ENCODE results near the gene MTA1.

Gene MTA1

GRCh38 chr14:105419195-105420091 lies at the start of gene MTA1:
TSS of gene MTA1 (plus strand) at chr14:105419827. CDS start at chr14:105420036, 209 bp downstream.
- Histone ChIP-seq H3K27ac (ENCODE audit: low read depth in 2 of 2, low read length in 2 of 2) (peak within 1 kb of the TSS in 1 of 2 donors; percentile 43), H3K9me3 (ENCODE audit: control insufficient read depth in 2 of 2, low read length in 2 of 2) (no peaks in the 10 kb centered on the region), H3K4me1 (ENCODE audit: control insufficient read depth in 2 of 2, insufficient read depth in 2 of 2, low read length in 2 of 2) (peaks cover 26% of the 10 kb centered on the region in 2 donors)

GRCh38 chr14:105374389-105374788 lies 45.2 kb upstream of the MTA1 start:
- no peaks in the 10 kb centered on the region for H3K4me1 ChIP-seq (ENCODE audit: control insufficient read depth in 2 of 2, insufficient read depth in 2 of 2, low read length in 2 of 2)
- H3K36me3 ChIP-seq (ENCODE audit: control insufficient read depth in 2 of 2, insufficient read depth in 2 of 2, low read length in 2 of 2): peaks cover 0 to 2% of the 10 kb centered on the region in 2 donors
- H3K27me3 ChIP-seq (ENCODE audit: control insufficient read depth in 2 of 2, insufficient read depth in 2 of 2, low read length in 2 of 2): no peaks in the 10 kb centered on the region
- H3K4me3 ChIP-seq (ENCODE audit: low read length in 2 of 2): no peak overlapping the region
- no peaks in the 10 kb centered on the region for H3K9me3 ChIP-seq (ENCODE audit: control insufficient read depth in 2 of 2, low read length in 2 of 2)
- no peak overlapping the region for H3K27ac ChIP-seq (ENCODE audit: low read depth in 2 of 2, low read length in 2 of 2)
- H3K9ac ChIP-seq (ENCODE audit: low read depth in 1 of 2, low read length in 2 of 2): no peak overlapping the region

More at GRCh38 chr14:105419195-105420091, at the start of gene MTA1:
- H3K27me3 ChIP-seq (ENCODE audit: control insufficient read depth in 2 of 2, insufficient read depth in 2 of 2, low read length in 2 of 2): no peaks in the 10 kb centered on the region
- no peaks in the 10 kb centered on the region for H3K36me3 ChIP-seq (ENCODE audit: control insufficient read depth in 2 of 2, insufficient read depth in 2 of 2, low read length in 2 of 2)
- peak within 1 kb of the TSS; percentile 71 to 74 for H3K9ac ChIP-seq (ENCODE audit: low read depth in 1 of 2, low read length in 2 of 2)
- H3K4me3 ChIP-seq (ENCODE audit: low read length in 2 of 2): peak within 1 kb of the TSS; percentile 64 to 78

GRCh38 chr14:105375635-105376057 lies 44.0 kb upstream of the MTA1 start:
- Histone ChIP-seq H3K9ac (ENCODE audit: low read depth in 1 of 2, low read length in 2 of 2) (no peak overlapping the region), H3K4me3 (ENCODE audit: low read length in 2 of 2) (no peak overlapping the region), H3K27ac (ENCODE audit: low read depth in 2 of 2, low read length in 2 of 2) (no peak overlapping the region), H3K4me1 (ENCODE audit: control insufficient read depth in 2 of 2, insufficient read depth in 2 of 2, low read length in 2 of 2) (no peaks in the 10 kb centered on the region), H3K36me3 (ENCODE audit: control insufficient read depth in 2 of 2, insufficient read depth in 2 of 2, low read length in 2 of 2) (peaks cover 2 to 3% of the 10 kb centered on the region in 2 donors), H3K9me3 (ENCODE audit: control insufficient read depth in 2 of 2, low read length in 2 of 2) (no peaks in the 10 kb centered on the region), H3K27me3 (ENCODE audit: control insufficient read depth in 2 of 2, insufficient read depth in 2 of 2, low read length in 2 of 2) (no peaks in the 10 kb centered on the region)

- Histone ChIP-seq H3K4me1 (ENCODE audit: control insufficient read depth in 2 of 2, insufficient read depth in 2 of 2, low read length in 2 of 2) (no peaks in the 10 kb centered on the region), H3K4me3 (ENCODE audit: low read length in 2 of 2) (no peak overlapping the region), H3K9ac (ENCODE audit: low read depth in 1 of 2, low read length in 2 of 2) (no peak overlapping the region), H3K36me3 (ENCODE audit: control insufficient read depth in 2 of 2, insufficient read depth in 2 of 2, low read length in 2 of 2) (peaks cover 0 to 3% of the 10 kb centered on the region in 2 donors), H3K9me3 (ENCODE audit: control insufficient read depth in 2 of 2, low read length in 2 of 2) (no peaks in the 10 kb centered on the region), H3K27ac (ENCODE audit: low read depth in 2 of 2, low read length in 2 of 2) (no peak overlapping the region), H3K27me3 (ENCODE audit: control insufficient read depth in 2 of 2, insufficient read depth in 2 of 2, low read length in 2 of 2) (no peaks in the 10 kb centered on the region)
Measured at GRCh38 chr14:105376521-105377440, 42.8 kb upstream of the MTA1 start.

GRCh38 chr14:105377555-105378182 lies 42.0 kb upstream of the MTA1 start:
- peaks cover 3 to 8% of the 10 kb centered on the region in 2 donors for H3K36me3 ChIP-seq (ENCODE audit: control insufficient read depth in 2 of 2, insufficient read depth in 2 of 2, low read length in 2 of 2)
- H3K9ac ChIP-seq (ENCODE audit: low read depth in 1 of 2, low read length in 2 of 2): no peak overlapping the region
- no peak overlapping the region for H3K27ac ChIP-seq (ENCODE audit: low read depth in 2 of 2, low read length in 2 of 2)
- no peak overlapping the region for H3K4me3 ChIP-seq (ENCODE audit: low read length in 2 of 2)
- no peaks in the 10 kb centered on the region for H3K4me1 ChIP-seq (ENCODE audit: control insufficient read depth in 2 of 2, insufficient read depth in 2 of 2, low read length in 2 of 2)
- H3K9me3 ChIP-seq (ENCODE audit: control insufficient read depth in 2 of 2, low read length in 2 of 2): no peaks in the 10 kb centered on the region
- H3K27me3 ChIP-seq (ENCODE audit: control insufficient read depth in 2 of 2, insufficient read depth in 2 of 2, low read length in 2 of 2): no peaks in the 10 kb centered on the region

GRCh38 chr14:105378199-105378598 lies 41.4 kb upstream of the MTA1 start:
- Histone ChIP-seq H3K4me1 (ENCODE audit: control insufficient read depth in 2 of 2, insufficient read depth in 2 of 2, low read length in 2 of 2) (no peaks in the 10 kb centered on the region), H3K9me3 (ENCODE audit: control insufficient read depth in 2 of 2, low read length in 2 of 2) (no peaks in the 10 kb centered on the region), H3K9ac (ENCODE audit: low read depth in 1 of 2, low read length in 2 of 2) (no peak overlapping the region), H3K27me3 (ENCODE audit: control insufficient read depth in 2 of 2, insufficient read depth in 2 of 2, low read length in 2 of 2) (no peaks in the 10 kb centered on the region), H3K27ac (ENCODE audit: low read depth in 2 of 2, low read length in 2 of 2) (no peak overlapping the region), H3K36me3 (ENCODE audit: control insufficient read depth in 2 of 2, insufficient read depth in 2 of 2, low read length in 2 of 2) (peaks cover 7 to 13% of the 10 kb centered on the region in 2 donors), H3K4me3 (ENCODE audit: low read length in 2 of 2) (no peak overlapping the region)

GRCh38 chr14:105378873-105379685 lies 40.5 kb upstream of the MTA1 start:
- Histone ChIP-seq H3K36me3 (ENCODE audit: control insufficient read depth in 2 of 2, insufficient read depth in 2 of 2, low read length in 2 of 2) (peaks cover 7 to 14% of the 10 kb centered on the region in 2 donors), H3K27me3 (ENCODE audit: control insufficient read depth in 2 of 2, insufficient read depth in 2 of 2, low read length in 2 of 2) (no peaks in the 10 kb centered on the region), H3K4me3 (ENCODE audit: low read length in 2 of 2) (no peak overlapping the region), H3K9me3 (ENCODE audit: control insufficient read depth in 2 of 2, low read length in 2 of 2) (no peaks in the 10 kb centered on the region), H3K4me1 (ENCODE audit: control insufficient read depth in 2 of 2, insufficient read depth in 2 of 2, low read length in 2 of 2) (no peaks in the 10 kb centered on the region), H3K9ac (ENCODE audit: low read depth in 1 of 2, low read length in 2 of 2) (no peak overlapping the region), H3K27ac (ENCODE audit: low read depth in 2 of 2, low read length in 2 of 2) (no peak overlapping the region)

- H3K27me3 ChIP-seq (ENCODE audit: control insufficient read depth in 2 of 2, insufficient read depth in 2 of 2, low read length in 2 of 2): no peaks in the 10 kb centered on the region
- peaks cover 7 to 18% of the 10 kb centered on the region in 2 donors for H3K36me3 ChIP-seq (ENCODE audit: control insufficient read depth in 2 of 2, insufficient read depth in 2 of 2, low read length in 2 of 2)
- no peak overlapping the region for H3K27ac ChIP-seq (ENCODE audit: low read depth in 2 of 2, low read length in 2 of 2)
- no peaks in the 10 kb centered on the region for H3K4me1 ChIP-seq (ENCODE audit: control insufficient read depth in 2 of 2, insufficient read depth in 2 of 2, low read length in 2 of 2)
- H3K9ac ChIP-seq (ENCODE audit: low read depth in 1 of 2, low read length in 2 of 2): no peak overlapping the region
- no peak overlapping the region for H3K4me3 ChIP-seq (ENCODE audit: low read length in 2 of 2)
- H3K9me3 ChIP-seq (ENCODE audit: control insufficient read depth in 2 of 2, low read length in 2 of 2): no peaks in the 10 kb centered on the region
Measured at GRCh38 chr14:105379946-105380345, 39.7 kb upstream of the MTA1 start.

- H3K9ac ChIP-seq (ENCODE audit: low read depth in 1 of 2, low read length in 2 of 2): no peak overlapping the region
- no peaks in the 10 kb centered on the region for H3K27me3 ChIP-seq (ENCODE audit: control insufficient read depth in 2 of 2, insufficient read depth in 2 of 2, low read length in 2 of 2)
- H3K9me3 ChIP-seq (ENCODE audit: control insufficient read depth in 2 of 2, low read length in 2 of 2): no peaks in the 10 kb centered on the region
- H3K27ac ChIP-seq (ENCODE audit: low read depth in 2 of 2, low read length in 2 of 2): no peak overlapping the region
- no peak overlapping the region for H3K4me3 ChIP-seq (ENCODE audit: low read length in 2 of 2)
- peaks cover 7 to 19% of the 10 kb centered on the region in 2 donors for H3K36me3 ChIP-seq (ENCODE audit: control insufficient read depth in 2 of 2, insufficient read depth in 2 of 2, low read length in 2 of 2)
- no peaks in the 10 kb centered on the region for H3K4me1 ChIP-seq (ENCODE audit: control insufficient read depth in 2 of 2, insufficient read depth in 2 of 2, low read length in 2 of 2)
Measured at GRCh38 chr14:105380756-105381155, 38.9 kb upstream of the MTA1 start.

All from mucosa of rectum (tissue), 2 donors.